AG04449 (cell line): ENCODE results near the gene NTM.

Experiments used
- CTCF ChIA-PET: fragments of 350-600 bp; formaldehyde crosslinking; extraction: SDS; loops from one replicate; lab custom pipeline; 2021; ENCODE audit warnings: antibody characterized with exemption; lab: Yijun Ruan, JAX
- POLR2A ChIA-PET: fragments of 400-600, 350-600 bp; formaldehyde crosslinking; extraction: SDS; loops from one replicate; lab custom pipeline; 2020; ENCODE audit warnings: antibody characterized with exemption, inconsistent platforms; lab: Yijun Ruan, JAX
- DNase-seq: peaks from one replicate; pipeline ENCODE4 v3.0.0-alpha.2; 2010; ENCODE audit warnings: low read depth, low spot score
- H3K4me3 ChIP-seq: 2 replicates; pipeline ENCODE4 v1.5.1; 2011; ENCODE audit warnings: low read depth, mild to moderate bottlenecking, control low read depth, low read length
- CTCF ChIP-seq: IDR thresholded peaks from one replicate; pipeline ENCODE4 v1.5.1; 2011; ENCODE audit warnings: mild to moderate bottlenecking, moderate library complexity, low read length, control low read depth, inconsistent platforms; ENCODE audit not compliant: insufficient read depth; ENCODE audit errors: missing control alignments

The NTM gene

GRCh38 chr11:132123449-132123848 lies 753.0 kb downstream of the NTM start:
- CTCF ChIA-PET, result interaction anchor here (0.8 to 2.9 kb wide), 7 partner anchors 9 to 257 kb away, joined by 3 to 16 read pairs (median 6); no protein-coding TSS in a partner anchor
- DNase-seq, result no peak
- POLR2A ChIA-PET, result no interaction called here
- no peak overlapping the region for H3K4me3 ChIP-seq
- TF ChIP-seq CTCF, result no peak

- TF ChIP-seq CTCF, result no peak
- ChIA-PET POLR2A (interaction anchor here (0.6 kb wide), 1 partner anchor 53 kb away, joined by 6 read pairs; no protein-coding TSS in a partner anchor), CTCF (interaction anchor here (0.6 to 2.9 kb wide), 10 partner anchors 8 to 436 kb away, joined by 3 to 16 read pairs (median 6); no protein-coding TSS in a partner anchor)
- no peak overlapping the region for H3K4me3 ChIP-seq
- DNase-seq, result no peak
These were observed 753.7 kb downstream of the NTM start for GRCh38 chr11:132123854-132124835.

- no peak for TF ChIP-seq CTCF
- ChIA-PET POLR2A (interaction anchor here (0.6 to 2.2 kb wide), 9 partner anchors 14 to 433 kb away, joined by 3 to 16 read pairs (median 6); no protein-coding TSS in a partner anchor), CTCF (interaction anchor here (0.6 to 8.8 kb wide), 75 partner anchors 10 to 938 kb away, joined by 3 to 127 read pairs (median 6); no protein-coding TSS in a partner anchor)
- no peak for DNase-seq
- H3K4me3 ChIP-seq, result peak overlapping the region; percentile 46
These were observed 755.8 kb downstream of the NTM start for GRCh38 chr11:132125988-132126871.

GRCh38 chr11:132126973-132127899 lies 756.8 kb downstream of the NTM start:
- ChIA-PET POLR2A (interaction anchor here (0.5 to 2.2 kb wide), 10 partner anchors 15 to 434 kb away, joined by 3 to 16 read pairs (median 6); no protein-coding TSS in a partner anchor), CTCF (interaction anchor here (0.5 to 8.8 kb wide), 86 partner anchors 10 to 937 kb away, joined by 3 to 127 read pairs (median 5); no protein-coding TSS in a partner anchor)
- TF ChIP-seq CTCF, result peak; percentile 78
- peak; percentile 68 for DNase-seq
- no peak overlapping the region for H3K4me3 ChIP-seq

- no peak overlapping the region for H3K4me3 ChIP-seq
- DNase-seq, result no peak
- TF ChIP-seq CTCF, result no peak
- ChIA-PET CTCF (interaction anchor here (0.5 to 8.8 kb wide), 14 partner anchors 9 to 864 kb away, joined by 3 to 127 read pairs (median 20); no protein-coding TSS in a partner anchor), POLR2A (no interaction called here)
These were observed 757.5 kb downstream of the NTM start for GRCh38 chr11:132127900-132128288.
